ENCODE measurements around the gene AGMO.

The AGMO gene

GRCh38 chr7:15561835-15562234 is at the start of gene AGMO:
Gene AGMO (minus strand): TSS chr7:15562015.
- DNase-seq, result no peak

DNA sequence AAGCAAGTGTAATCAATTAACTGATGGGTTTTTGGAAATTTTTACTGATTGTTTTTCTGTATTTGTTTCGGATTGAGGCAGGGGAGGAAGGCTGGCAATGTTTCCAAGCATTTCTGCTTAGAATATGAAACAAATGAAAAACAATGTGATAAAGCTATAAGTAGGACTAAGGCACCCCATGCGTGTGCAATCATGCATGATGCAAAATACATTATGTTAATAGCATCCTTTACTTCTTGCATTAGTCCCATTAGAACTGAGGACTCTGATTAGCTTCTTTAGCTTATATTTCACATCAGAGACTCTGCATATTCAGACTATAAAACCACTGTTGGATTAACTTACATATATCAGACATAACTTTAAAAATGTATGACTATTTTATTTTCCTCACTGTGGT is 48.7 kb upstream of the AGMO start:
- no peak for DNase-seq

GRCh38 chr7:15609287-15609686 is 47.5 kb upstream of the AGMO start:
- DNase-seq, result no peak

- DNase-seq, result no peak
These were observed 45.9 kb upstream of the AGMO start for GRCh38 chr7:15607529-15608210.

GRCh38 chr7:15606561-15606960 is 44.7 kb upstream of the AGMO start:
- DNase-seq, result no peak

DNA sequence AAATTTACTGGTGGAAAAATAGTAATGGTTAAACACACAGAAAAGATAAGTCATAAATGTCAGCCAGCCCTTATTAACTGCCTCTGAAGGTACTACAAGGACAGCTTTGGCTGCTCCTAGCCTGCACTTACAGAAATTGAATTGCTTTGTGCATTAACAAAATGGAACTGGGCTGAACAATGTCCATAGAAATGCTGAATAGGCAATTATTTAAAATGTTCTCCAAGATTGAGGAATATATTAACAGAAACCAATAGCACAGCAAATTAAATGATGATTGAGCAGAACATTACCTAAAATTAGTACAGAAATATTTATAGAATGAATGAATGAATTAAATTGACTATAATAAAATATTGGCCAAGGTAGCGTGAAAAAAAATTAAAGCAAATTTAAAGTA is 42.4 kb upstream of the AGMO start:
- DNase-seq, result no peak

DNA sequence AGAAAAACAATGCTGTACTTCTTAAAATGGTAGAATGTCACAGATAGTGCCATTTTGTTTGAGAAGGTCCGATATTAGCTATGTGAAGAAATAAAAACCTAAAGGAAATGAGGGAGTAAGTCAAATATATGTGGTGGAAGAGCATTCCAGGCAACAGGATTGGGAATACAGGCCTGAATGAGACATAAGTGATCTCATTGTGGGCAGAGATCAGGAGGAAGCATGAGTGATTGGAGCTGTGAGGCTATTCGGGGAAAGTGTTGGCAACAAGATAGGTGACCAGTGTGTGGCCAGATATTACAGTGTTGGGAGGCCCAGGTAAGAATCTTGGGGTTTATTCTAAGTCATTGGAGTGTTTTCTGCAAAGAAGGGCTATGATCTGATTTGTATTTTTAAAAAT is 41.3 kb upstream of the AGMO start:
- DNase-seq, result no peak

DNA sequence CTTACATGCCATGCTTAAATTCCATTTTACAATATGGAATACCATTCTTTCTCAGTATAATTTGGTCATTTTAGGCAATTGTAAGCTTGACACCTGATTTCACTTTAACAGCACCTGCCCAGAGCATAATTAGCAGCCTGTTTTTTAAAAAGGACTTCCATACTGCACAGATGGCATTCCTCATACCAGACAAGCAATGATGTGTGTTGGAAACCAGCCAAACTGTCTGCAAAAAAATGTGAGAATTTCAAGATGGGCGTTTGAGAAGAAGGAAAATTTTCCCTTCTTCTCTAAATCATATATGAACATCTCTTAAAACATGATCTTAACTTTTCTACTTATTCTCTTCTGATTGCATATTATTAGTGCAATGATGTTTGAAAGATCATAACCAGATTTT is 40.4 kb upstream of the AGMO start:
- no peak for DNase-seq

GRCh38 chr7:15601175-15601574 is 39.4 kb upstream of the AGMO start:
- no peak for DNase-seq

GRCh38 chr7:15600298-15600697 is 38.5 kb upstream of the AGMO start:
- no peak for DNase-seq

- no peak for DNase-seq
These were observed 32.6 kb upstream of the AGMO start for GRCh38 chr7:15594461-15594860.

DNA sequence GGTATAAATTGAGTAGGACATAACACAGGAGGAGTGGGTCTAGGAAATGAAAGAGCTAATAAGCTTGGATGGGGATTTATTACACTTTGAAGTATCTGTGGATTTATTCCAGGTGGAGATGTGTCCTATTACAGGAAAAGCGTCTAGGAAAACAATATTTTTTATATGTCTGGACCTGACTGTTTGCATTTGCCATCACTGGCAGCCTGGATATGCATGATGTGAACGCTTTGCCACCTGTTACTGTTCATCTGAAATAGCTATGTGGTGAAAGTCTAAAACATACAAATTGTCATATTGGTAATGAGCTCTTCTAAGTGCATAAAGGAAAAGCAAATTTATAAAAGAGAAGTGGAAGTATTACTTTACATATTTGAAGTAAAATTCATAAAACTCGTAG is 31.6 kb upstream of the AGMO start:
- no peak for DNase-seq

- no peak for DNase-seq
These were observed 24.5 kb upstream of the AGMO start for GRCh38 chr7:15586266-15586665.

DNA sequence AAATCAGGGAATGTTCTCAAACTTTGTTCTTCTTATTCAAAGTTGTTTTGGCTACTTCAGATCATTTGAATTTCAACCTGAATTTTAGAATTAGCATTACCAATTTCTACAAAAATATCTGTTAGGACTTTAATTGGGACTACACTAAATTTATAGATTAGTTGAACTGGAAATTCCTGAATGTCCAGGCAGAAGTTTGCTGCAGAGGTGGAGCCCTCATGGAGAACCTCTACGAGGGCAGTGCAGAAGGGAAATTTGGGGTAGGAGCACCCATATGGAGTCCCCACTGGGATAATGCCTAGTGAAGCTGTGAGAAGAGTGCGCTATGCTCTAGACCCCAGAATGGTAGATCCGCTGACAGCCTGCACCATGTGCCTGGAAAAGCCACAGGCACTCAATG is 22.8 kb upstream of the AGMO start:
- no peak for DNase-seq

DNA sequence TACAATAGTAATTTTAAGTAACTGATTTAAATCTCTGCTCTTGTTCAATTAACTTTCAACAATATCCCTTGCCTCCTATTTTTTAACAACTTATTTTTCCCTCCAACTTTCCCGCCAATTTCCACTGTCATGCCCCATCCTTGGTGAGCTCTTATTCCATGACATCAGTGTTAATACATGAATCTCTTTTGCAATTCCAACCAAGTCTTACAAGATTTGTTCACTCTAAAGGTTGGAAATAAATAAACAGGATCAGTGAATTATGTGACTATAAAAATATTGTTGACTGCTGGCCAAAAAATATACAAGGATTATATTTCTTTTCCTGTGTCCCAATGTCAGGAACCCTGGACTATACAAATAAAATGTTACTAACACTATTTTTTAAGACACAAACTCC is 21.0 kb upstream of the AGMO start:
- no peak for DNase-seq

- DNase-seq, result no peak
These were observed 19.6 kb upstream of the AGMO start for GRCh38 chr7:15581352-15581951.

DNA sequence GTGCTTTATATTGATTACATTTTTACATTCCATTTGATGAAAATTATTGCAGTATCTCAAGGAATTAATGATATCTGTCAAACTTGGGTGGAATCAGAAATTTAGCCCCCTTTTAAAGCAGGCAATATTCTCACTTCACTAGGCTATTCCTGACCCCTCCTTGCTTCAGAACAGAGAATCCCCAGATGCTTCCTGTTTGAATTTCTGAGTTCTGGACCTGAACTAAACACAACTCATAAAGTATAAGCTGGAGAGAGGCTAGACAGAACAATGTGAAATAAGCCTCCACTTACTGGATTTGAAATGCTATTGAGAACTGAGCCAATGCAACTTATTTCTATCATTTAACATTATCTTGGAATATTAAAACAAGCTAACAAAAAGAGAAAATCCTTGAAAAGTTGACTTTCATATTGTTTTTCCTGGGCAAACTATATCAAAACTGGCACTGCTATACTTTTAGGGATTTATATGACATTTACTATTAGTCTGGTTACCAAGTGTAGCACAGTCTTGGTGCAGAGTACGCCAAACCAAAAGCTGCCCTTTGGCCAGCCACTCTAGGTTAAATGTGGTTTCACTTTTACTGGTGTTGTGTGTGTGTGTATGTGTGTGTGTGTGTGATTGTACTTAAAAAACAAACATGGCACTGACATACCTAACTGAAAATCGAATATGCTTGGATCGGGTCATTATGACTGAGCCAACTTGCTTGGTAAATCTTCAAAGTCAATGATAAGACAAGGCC is 19.0 kb upstream of the AGMO start:
- DNase-seq, result no peak

GRCh38 chr7:15577600-15577999 is 15.8 kb upstream of the AGMO start:
- no peak for DNase-seq

- DNase-seq, result no peak
These were observed 9.6 kb upstream of the AGMO start for GRCh38 chr7:15571301-15571878.

- no peak for DNase-seq
These were observed 5.8 kb upstream of the AGMO start for GRCh38 chr7:15567652-15568051.

- no peak for DNase-seq
These were observed 5.2 kb upstream of the AGMO start for GRCh38 chr7:15567036-15567435.

- no peak for DNase-seq
These were observed 4.7 kb upstream of the AGMO start for GRCh38 chr7:15566476-15566875.

DNA sequence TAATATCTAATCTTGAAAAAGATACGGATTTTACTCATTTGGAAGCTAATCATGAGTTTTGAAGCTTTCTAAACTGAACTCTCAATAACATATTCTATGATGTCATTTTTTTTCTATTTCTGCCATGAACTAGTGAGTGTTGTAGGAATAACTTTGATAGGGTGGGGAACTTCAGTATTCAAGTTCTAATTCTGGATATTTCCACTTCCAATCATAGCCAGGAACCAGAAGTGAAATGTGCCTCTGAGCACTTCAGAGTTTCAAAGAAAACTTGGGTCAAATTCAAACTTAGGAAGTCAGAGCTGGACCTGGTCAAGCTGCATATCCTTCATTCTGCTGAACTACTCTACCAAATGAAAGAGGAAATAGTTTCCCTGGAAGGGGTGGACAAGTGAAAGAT is 847 bp downstream of the AGMO start:
- no peak for DNase-seq

DNA sequence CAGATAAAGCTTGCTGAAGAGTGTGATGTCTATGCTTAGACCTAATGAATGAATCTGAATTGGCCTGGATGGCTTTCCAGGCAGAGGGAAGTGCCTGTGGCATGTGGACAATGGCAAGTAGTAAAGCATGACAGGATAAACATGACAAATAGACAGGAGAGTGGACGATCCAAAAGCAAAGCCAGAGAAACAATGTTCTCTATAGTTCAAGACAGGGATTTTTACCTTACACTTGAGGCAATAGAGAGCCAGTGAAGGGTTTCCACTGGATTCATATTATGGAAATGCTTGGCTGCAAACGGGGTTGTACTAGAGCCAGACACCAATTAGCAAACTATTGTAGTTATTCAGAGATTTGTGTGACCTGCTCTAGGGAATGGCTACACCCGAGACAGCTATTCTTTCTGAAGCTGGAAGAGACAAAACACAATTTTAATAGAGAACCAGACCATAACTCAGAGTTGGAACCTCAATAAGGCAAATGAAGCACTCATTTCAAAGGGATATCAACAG is 2.3 kb downstream of the AGMO start:
- no peak for DNase-seq
